ENCODE measurements around the gene NDUFA12.

GRCh38 chr12:94983321-94983720 lies 20.2 kb downstream of the NDUFA12 start:
- TF ChIP-seq CTCF (IDR thresholded peaks at IDR 0.05) = no peak
- TF ChIP-seq POLR2A (IDR thresholded peaks at IDR 0.05) = no peak

Data from adrenal gland (tissue), 5 donors.